ENCODE data around the gene EEFSEC.

DNA sequence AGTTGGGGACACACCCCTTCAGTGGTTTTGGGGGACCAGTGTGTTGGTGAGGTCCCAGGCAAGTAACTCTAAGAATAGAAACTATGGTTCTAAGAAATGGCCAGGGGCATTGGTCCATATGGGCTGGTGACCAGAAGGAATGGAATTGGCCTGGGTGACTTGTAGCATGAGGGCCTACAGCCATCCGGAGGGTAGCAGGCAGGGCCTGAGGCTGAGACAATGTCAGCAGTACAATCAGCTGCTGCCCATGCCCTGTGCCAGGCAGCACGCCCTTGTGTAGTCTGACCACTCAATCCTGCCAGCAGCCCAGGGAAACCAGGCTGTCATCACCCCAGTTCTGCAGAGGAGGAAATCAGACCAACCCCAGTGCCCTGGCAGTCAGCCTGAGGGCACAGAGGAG is 212.9 kb downstream of the EEFSEC start:
- TF ChIP-seq, protein P1, sequence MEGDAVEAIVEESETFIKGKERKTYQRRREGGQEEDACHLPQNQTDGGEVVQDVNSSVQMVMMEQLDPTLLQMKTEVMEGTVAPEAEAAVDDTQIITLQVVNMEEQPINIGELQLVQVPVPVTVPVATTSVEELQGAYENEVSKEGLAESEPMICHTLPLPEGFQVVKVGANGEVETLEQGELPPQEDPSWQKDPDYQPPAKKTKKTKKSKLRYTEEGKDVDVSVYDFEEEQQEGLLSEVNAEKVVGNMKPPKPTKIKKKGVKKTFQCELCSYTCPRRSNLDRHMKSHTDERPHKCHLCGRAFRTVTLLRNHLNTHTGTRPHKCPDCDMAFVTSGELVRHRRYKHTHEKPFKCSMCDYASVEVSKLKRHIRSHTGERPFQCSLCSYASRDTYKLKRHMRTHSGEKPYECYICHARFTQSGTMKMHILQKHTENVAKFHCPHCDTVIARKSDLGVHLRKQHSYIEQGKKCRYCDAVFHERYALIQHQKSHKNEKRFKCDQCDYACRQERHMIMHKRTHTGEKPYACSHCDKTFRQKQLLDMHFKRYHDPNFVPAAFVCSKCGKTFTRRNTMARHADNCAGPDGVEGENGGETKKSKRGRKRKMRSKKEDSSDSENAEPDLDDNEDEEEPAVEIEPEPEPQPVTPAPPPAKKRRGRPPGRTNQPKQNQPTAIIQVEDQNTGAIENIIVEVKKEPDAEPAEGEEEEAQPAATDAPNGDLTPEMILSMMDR (conservative IDR thresholded peaks at IDR 0.05; ENCODE audit: low read depth in 2 of 2), result no peak
- no peak for TF ChIP-seq POLR2AphosphoS5 (IDR thresholded peaks at IDR 0.05; ENCODE audit: low read depth)
- no peak for TF ChIP-seq EZH2 (IDR thresholded peaks at IDR 0.05; ENCODE audit: low read depth, unreplicated experiment)
